GM12878 (cell line): Measurements from ENCODE around the gene ALCAM.

Experiments
- CHD2 ChIP-seq: IDR thresholded peaks from 2 replicates; pipeline ENCODE4 v1.6.1; 2011; ENCODE audit warnings: low read depth, low read length, improper control_type of control experiment, borderline replicate concordance
- CHD4 ChIP-seq: fragments of 200-600 bp; sonication (generic); IDR thresholded peaks from 2 replicates; pipeline ENCODE4 v1.6.1; 2016; ENCODE audit warnings: mild to moderate bottlenecking
- CTCF ChIP-seq, 3 experiments: IDR thresholded peaks in 2 of 3; conservative IDR thresholded peaks in 1 of 3; 2 replicates each; pipeline ENCODE4 v1.5.1; 2011; ENCODE audit warnings: low read depth in 3 of 3, low read length in 3 of 3, mild to moderate bottlenecking in 3 of 3, control low read depth in 2 of 3, moderate library complexity in 2 of 3, inconsistent platforms in 1 of 3, mixed read lengths in 1 of 3; ENCODE audit not compliant: control insufficient read depth in 2 of 3, insufficient read depth in 1 of 3; ENCODE audit errors: extremely low read depth in 1 of 3
- FOXK2 ChIP-seq: fragments of 450-650 bp; IDR thresholded peaks from 2 replicates; pipeline ENCODE4 v1.6.1; 2017; ENCODE audit warnings: mild to moderate bottlenecking, moderate library complexity
- FOXM1 ChIP-seq: IDR thresholded peaks from 2 replicates; pipeline ENCODE4 v1.6.1; 2012; ENCODE audit warnings: low read depth, mild to moderate bottlenecking, inconsistent platforms, low read length, moderate library complexity
- NFXL1 ChIP-seq: fragments of 450-650 bp; IDR thresholded peaks from 2 replicates; pipeline ENCODE4 v1.6.1; 2017; ENCODE audit warnings: antibody characterized with exemption, mild to moderate bottlenecking, borderline replicate concordance
- POLR2AphosphoS5 ChIP-seq: IDR thresholded peaks from 2 replicates; pipeline ENCODE4 v1.6.1; 2011; ENCODE audit warnings: mild to moderate bottlenecking, low read length, inconsistent platforms
- SREBF2 ChIP-seq: IDR thresholded peaks from 2 replicates; pipeline ENCODE4 v1.6.1; 2012; ENCODE audit warnings: mild to moderate bottlenecking, low read length
- USF2 ChIP-seq: IDR thresholded peaks from 2 replicates; pipeline ENCODE4 v1.6.1; 2011; ENCODE audit warnings: low read depth, low read length, improper control_type of control experiment, borderline replicate concordance

GRCh38 chr3:105613120-105613519, 246.4 kb downstream of the ALCAM start:
- TF ChIP-seq SREBF2 (no peak), FOXK2 (no peak), CHD2 (no peak), NFXL1 (no peak), USF2 (no peak), CTCF (IDR thresholded peaks at IDR 0.05 in 2 of 3, conservative IDR thresholded peaks at IDR 0.05 in 1 of 3; ENCODE audit: control insufficient read depth in 2 of 3, extremely low read depth in 1 of 3, insufficient read depth in 1 of 3, low read depth in 3 of 3, low read length in 3 of 3) (no peak), CHD4 (no peak), FOXM1 (no peak), POLR2AphosphoS5 (no peak)
